T-helper 1 cell treated with Interleukin-12 subunit alpha and Interleukin-12 subunit beta and Interleukin-4 antibody, amounts not matched to agents 30 ng/mL and 1 ng/mL, for 36 hours (primary cell): ENCODE results near the gene TAMM41. TPM values are rescaled to one million over a fixed set of nuclear protein-coding genes. Genes with fewer than 3 reads are reported as not detected.
"Not testable (repeated sequence)": the region's sequence is repeated elsewhere in the genome, so short reads cannot be mapped to it uniquely, and the experiment has no call there.

ENCODE experiments used
- intact Hi-C: fragments of 100-400 bp; cut with micrococcal nuclease; formaldehyde crosslinking; loops from one replicate; pipeline ENCODE4 v1.15.1; 2024
- total RNA-seq: library from RNA; stranded (reverse); gene quantifications from 2 replicates; pipeline ENCODE4 v1.2.3, GENCODE V29; 2022

TAMM41 gene
- total RNA-seq, 1 donor from 2014 or later, result 24.1 TPM

DNA sequence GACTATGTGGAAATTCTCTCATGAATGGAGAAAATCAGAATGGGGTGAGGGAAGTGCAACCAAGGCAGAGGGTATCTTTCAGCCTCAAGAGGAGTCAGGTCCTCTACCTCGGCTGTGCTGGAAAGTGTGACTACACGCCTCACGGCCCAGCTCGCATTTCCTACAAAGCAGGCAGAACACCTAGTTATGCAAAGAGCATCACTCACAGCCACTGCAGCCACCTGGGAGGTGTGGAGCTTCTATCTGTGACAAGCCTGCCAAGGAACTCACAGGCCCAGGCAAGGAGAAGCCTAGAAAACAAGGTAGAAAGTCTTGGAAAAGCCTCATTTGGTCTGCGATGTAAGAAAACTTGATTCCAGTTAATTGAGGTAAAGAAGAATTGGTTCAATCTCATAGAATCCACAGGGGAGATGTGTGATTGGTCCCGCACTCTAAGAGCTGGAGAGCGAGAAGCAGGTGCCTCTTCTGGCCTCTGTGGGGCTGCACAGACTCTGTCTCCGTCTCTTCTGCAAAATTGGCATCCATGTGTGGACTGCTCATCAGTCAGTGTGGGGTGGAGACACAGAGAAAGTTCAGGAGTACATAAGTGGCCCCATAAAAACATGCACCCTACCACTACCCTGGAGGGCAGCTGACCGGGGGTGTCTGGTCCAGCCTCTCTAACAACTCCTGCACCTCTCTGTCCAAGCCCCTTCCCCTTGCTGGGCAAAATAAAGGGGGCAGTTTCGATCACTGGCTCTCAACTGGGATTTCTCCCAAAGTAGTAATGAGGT lies 76.8 kb downstream of the TAMM41 start:
- intact Hi-C loops, result loop anchor here (1.0 to 5.0 kb wide), 10 partner anchors 15 to 714 kb away; partner anchors contain the start of genes ATG7, TAMM41 and TSEN2

DNA sequence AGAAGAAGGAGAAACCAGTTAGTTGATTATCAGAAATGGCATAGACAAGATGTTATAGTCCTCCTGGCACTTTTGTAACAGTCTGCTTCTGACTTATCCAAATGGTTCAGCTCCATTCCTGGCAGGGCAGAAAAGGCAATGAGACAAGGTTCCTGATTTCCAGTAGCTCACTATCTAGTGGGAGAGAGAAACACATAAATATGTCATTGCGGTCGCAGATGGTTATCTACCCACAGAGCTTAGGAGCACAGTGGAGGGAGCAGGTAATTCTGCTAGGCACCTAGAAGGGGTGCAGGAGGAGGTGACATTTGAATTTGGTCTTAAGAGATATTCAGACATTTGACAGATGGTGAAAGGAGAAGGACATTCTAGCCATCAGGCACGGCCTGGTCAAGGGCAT lies 78.1 kb downstream of the TAMM41 start:
- intact Hi-C loops, result no loop called here

DNA sequence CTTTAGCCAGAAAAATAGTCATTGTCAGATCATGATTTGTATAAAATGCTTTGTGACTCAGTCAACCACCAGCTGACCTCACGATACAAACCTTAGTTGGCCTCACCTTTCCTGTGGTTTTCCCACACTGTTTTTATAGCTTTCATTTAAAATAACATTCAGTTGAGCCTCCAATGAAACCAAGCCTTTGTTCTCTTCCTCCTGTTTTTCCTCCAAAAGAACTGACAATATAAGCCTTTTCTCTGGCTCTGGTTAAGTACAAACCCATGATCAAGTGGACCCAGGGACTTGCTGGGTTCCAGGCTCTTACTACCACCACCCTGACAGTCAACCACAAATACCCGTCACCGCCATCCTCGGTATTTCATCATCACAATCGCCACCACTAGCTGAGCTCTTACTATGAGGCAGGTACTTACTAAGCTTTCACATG lies 81.7 kb downstream of the TAMM41 start:
- intact Hi-C loops, result no loop called here

DNA sequence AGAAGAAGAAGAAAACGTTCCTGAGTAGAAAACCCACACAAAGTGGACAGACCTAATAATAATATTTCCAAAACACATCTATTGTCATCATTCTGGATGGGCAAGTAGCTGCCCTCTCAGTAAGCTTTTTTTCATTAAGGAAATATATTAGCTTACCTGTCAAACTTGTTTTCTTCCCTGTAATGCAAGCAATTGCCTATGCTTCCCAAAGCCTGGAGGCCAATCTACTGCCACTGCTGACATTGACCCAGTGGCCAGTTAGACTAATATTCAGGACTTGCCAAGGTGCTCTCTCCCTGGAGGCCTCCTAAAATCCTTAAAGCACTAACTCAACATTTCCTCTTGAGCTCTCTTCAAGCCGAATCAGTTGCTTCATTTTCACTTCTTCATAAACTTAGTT lies 86.7 kb downstream of the TAMM41 start:
- intact Hi-C loops, result loop anchor here (5.0 kb wide), 1 partner anchor 37 kb away; no protein-coding TSS in a partner anchor

DNA sequence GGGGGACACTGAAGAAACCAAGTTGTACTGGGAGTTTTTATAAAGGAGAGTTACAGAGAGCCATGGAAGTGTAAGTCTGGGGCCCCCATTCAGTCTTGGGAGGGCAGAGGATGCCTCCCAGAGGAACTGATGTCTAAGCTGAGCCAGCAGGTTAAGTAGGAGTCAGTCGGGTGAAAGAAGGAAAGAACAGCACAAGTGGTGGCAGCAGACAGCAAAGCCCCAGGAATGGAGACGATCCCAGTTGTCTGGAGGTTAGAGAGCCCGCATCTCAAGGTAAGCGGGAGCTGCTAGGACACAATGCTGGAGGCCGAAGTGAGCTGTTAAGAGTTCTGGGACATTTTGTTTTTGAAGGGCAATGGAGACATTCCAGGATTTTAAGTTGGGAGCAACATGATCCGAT lies 88.8 kb downstream of the TAMM41 start:
- intact Hi-C loops, result loop anchor here (5.0 kb wide), 1 partner anchor 39 kb away; no protein-coding TSS in a partner anchor

DNA sequence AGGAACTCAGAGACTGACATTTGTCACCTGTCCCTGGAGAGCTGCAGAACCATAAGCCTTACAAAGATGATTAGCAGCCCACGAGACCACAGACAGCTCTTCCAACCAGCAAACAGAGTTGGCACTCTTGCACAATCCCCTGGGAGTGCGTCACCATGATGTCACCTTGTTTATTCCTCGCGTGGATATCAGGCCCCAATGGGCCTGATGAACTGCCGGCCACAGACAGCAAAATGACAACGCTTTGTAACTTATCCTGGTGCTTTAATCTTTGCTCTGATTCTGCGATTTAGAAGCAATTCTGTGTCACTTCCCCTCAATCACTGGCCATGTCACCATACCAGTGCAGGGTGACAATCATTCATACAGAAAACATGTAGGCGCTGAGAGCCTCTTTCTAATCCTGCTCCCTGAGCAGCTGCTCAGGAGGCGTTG lies 89.2 kb downstream of the TAMM41 start:
- intact Hi-C loops, result loop anchor here (5.0 kb wide), 1 partner anchor 40 kb away; no protein-coding TSS in a partner anchor

DNA sequence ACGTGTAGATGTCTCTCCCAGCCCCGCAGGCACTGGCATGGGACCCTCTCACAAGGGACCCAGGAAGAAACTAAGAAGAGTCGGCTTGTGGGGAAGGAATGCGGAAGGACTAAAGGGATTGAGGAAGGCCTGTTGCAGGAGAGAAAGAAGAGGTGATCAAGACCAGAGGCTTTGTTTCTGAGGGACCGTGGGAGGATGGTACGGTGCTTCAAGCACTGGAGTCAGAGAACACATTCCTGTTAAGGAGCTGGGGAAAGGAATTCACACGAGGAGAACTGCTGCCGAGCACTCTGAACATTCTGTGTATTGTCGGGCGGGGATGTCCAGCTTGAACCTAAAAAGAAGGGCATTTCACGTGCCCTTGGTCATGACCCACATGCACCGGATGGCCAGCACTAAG lies 91.4 kb downstream of the TAMM41 start:
- intact Hi-C loops, result loop anchor here (5.0 kb wide), 1 partner anchor 42 kb away; no protein-coding TSS in a partner anchor

DNA sequence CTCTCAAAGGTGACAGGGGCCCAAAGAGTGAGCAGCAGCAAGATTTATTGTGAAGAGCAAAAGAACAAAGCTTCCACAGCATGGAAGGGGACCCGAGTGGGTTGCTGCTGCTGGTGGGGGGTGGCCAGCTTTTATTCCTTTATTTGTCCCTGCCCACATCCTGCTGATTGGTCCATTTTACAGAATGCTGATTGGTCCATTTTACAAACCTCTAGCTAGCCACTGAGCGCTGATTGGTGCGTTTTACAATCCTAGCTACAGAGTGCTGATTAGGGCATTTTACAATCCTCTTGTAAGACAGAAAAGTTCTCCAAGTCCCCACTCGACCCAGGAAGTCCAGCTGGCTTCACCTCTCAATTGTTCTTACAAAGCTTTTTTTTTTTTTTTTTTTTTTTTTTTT lies 94.4 kb downstream of the TAMM41 start:
- intact Hi-C loops, result not testable (repeated sequence)

DNA sequence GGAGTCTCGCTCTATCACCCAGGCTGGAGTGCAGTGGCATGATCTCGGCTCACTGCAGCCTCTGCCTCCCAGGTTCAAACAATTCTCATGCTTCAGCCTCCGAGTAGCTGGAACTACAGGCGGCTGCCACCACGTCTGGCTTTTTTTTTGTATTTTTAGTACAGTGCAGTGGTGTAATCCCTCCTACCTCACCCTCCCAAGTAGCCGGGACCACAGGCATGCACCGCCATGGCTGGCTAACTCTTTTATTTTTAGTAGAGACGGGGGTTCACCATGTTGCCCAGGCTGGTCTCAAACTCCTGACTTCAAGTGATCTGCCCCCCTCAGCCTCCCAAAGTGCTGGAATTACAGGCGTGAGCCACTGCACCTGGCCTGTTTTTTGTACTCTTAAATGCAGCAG lies 98.4 kb downstream of the TAMM41 start:
- intact Hi-C loops, result not testable (repeated sequence)

Other genes with a start within 250 kb of the TAMM41 start
- 27.4 and 28.6 TPM in 2 replicates for gene VGLL4, start 203.0 kb downstream of the TAMM41 start, total RNA-seq
- not detected in 2 replicates for gene SYN2, start 157.5 kb upstream of the TAMM41 start, total RNA-seq